A549 (cell line): ENCODE results near the gene LRRC47.

Source experiments
- CEBPB ChIP-seq, 2 experiments: fragments of >200 bp in 1 of 2; sonication (Bioruptor Twin) in 1 of 2; formaldehyde crosslinking in 1 of 2; IDR thresholded peaks; 2 replicates each; pipeline ENCODE4 v1.6.1; 2012 to 2016
- CHD4 ChIP-seq: fragments of 200-600 bp; sonication (generic); IDR thresholded peaks from 2 replicates; pipeline ENCODE4 v1.6.1; 2016; ENCODE audit warnings: antibody characterized with exemption, mild to moderate bottlenecking, borderline replicate concordance
- CTCF ChIP-seq: fragments of >200 bp; sonication (Bioruptor Twin); formaldehyde crosslinking; IDR thresholded peaks from 3 replicates; pipeline ENCODE4 v1.5.1; 2016
- ELK1 ChIP-seq: fragments of 150-350 bp; IDR thresholded peaks from 2 replicates; pipeline ENCODE4 v1.6.1; 2014; ENCODE audit warnings: low read depth, mild to moderate bottlenecking, low read length
- HMGXB4 ChIP-seq: fragments of 250-450 bp; sonication (Bioruptor Pico); IDR thresholded peaks from 2 replicates; pipeline ENCODE4 v1.5.0; 2021; ENCODE audit warnings: mild to moderate bottlenecking, moderate library complexity, borderline replicate concordance
- KDM1A ChIP-seq: fragments of 200-600 bp; sonication (generic); IDR thresholded peaks from 2 replicates; pipeline ENCODE4 v1.6.1; 2016; ENCODE audit warnings: low read depth, mild to moderate bottlenecking
- POLR2A ChIP-seq: IDR thresholded peaks from 2 replicates; pipeline ENCODE4 v1.6.1; 2012; ENCODE audit warnings: mild to moderate bottlenecking, low read length
- RFX5 ChIP-seq: fragments of 450-650 bp; IDR thresholded peaks from 2 replicates; pipeline ENCODE4 v1.7.1; 2014; ENCODE audit warnings: antibody characterized with exemption, mild to moderate bottlenecking, moderate library complexity
- SMC3 ChIP-seq: fragments of >200 bp; sonication (Bioruptor Twin); formaldehyde crosslinking; IDR thresholded peaks from 3 replicates; pipeline ENCODE4 v1.6.1; 2018; ENCODE audit warnings: inconsistent platforms
- USF2 ChIP-seq: fragments of 450-650 bp; IDR thresholded peaks from 2 replicates; pipeline ENCODE4 v1.6.1; 2014; ENCODE audit warnings: antibody characterized with exemption

- TF ChIP-seq HMGXB4 (no peak), SMC3 (no peak), CTCF (no peak), KDM1A (no peak), POLR2A (no peak), USF2 (no peak), CEBPB (IDR thresholded peaks at IDR 0.05) (no peak), RFX5 (no peak), ELK1 (no peak), CHD4 (no peak)
Observed at GRCh38 chr1:3730543-3731247, 65.6 kb downstream of the LRRC47 start.
